H9 (cell line): ENCODE data around the gene MICAL3. TPM values are rescaled to one million over a fixed set of nuclear protein-coding genes. Genes with fewer than 3 reads are reported as not detected.

Experiments
- DNase-seq: peaks from one replicate; pipeline ENCODE4 v3.0.0-alpha.2; 2017
- H2AFZ ChIP-seq: one replicate; pipeline ENCODE4 v1.6.1; 2013; ENCODE audit warnings: mild to moderate bottlenecking, low read length, control low read depth, moderate library complexity
- H2AK5ac ChIP-seq: 2 replicates; pipeline ENCODE4 v1.6.1; 2013; ENCODE audit warnings: low read length, control low read depth, mixed read lengths; ENCODE audit not compliant: insufficient read length
- H2BK120ac ChIP-seq: one replicate; pipeline ENCODE4 v1.6.1; 2013; ENCODE audit warnings: low read depth, mild to moderate bottlenecking, low read length, control low read depth, inconsistent platforms; ENCODE audit not compliant: poor library complexity, severe bottlenecking
- H2BK12ac ChIP-seq: 2 replicates; pipeline ENCODE4 v1.6.1; 2013; ENCODE audit warnings: low read length, control low read depth, mixed read lengths, low read depth; ENCODE audit not compliant: insufficient read length
- H2BK15ac ChIP-seq: 2 replicates; pipeline ENCODE4 v1.6.1; 2013; ENCODE audit warnings: low read depth, low read length, control low read depth
- H2BK20ac ChIP-seq: one replicate; pipeline ENCODE4 v1.6.1; 2013; ENCODE audit warnings: low read depth, mild to moderate bottlenecking, low read length, control low read depth, inconsistent platforms; ENCODE audit not compliant: poor library complexity, severe bottlenecking
- H2BK5ac ChIP-seq: 2 replicates; pipeline ENCODE4 v1.6.1; 2013; ENCODE audit warnings: low read length, control low read depth, mixed read lengths; ENCODE audit not compliant: insufficient read length
- H3K14ac ChIP-seq: 2 replicates; pipeline ENCODE4 v1.6.1; 2013; ENCODE audit warnings: low read length, control low read depth; ENCODE audit not compliant: insufficient read depth
- H3K18ac ChIP-seq: 2 replicates; pipeline ENCODE4 v1.6.1; 2013; ENCODE audit warnings: low read depth, mild to moderate bottlenecking, mixed read lengths, low read length, control low read depth; ENCODE audit not compliant: insufficient read length
- H3K23ac ChIP-seq: 2 replicates; pipeline ENCODE4 v1.6.1; 2013; ENCODE audit warnings: low read length, control low read depth, mixed read lengths, low read depth; ENCODE audit not compliant: insufficient read length
- H3K23me2 ChIP-seq: 2 replicates; pipeline ENCODE4 v1.6.1; 2013; ENCODE audit warnings: low read depth, mild to moderate bottlenecking, mixed read lengths, low read length, control low read depth; ENCODE audit not compliant: insufficient read length, poor library complexity, severe bottlenecking
- H3K27ac ChIP-seq: 2 replicates; pipeline ENCODE4 v1.5.1; 2013; ENCODE audit warnings: low read length, control low read depth, mixed read lengths, low read depth; ENCODE audit not compliant: insufficient read length
- H3K27me3 ChIP-seq: 2 replicates; pipeline ENCODE4 v1.6.1; 2013; ENCODE audit warnings: low read length, control low read depth, inconsistent platforms; ENCODE audit not compliant: insufficient read depth
- H3K4ac ChIP-seq: 2 replicates; pipeline ENCODE4 v1.6.1; 2013; ENCODE audit warnings: low read depth, mild to moderate bottlenecking, control low read depth, inconsistent platforms, low read length, moderate library complexity
- H3K4me1 ChIP-seq: 2 replicates; pipeline ENCODE4 v1.6.1; 2013; ENCODE audit warnings: low read length, control low read depth, inconsistent platforms; ENCODE audit not compliant: insufficient read depth
- H3K4me2 ChIP-seq: 2 replicates; pipeline ENCODE4 v1.6.1; 2013; ENCODE audit warnings: low read length, control low read depth, mixed read lengths; ENCODE audit not compliant: insufficient read length, insufficient read depth
- H3K56ac ChIP-seq: 2 replicates; pipeline ENCODE4 v1.6.1; 2013; ENCODE audit warnings: low read depth, mild to moderate bottlenecking, mixed read lengths, low read length, control low read depth; ENCODE audit not compliant: insufficient read length
- H3K79me1 ChIP-seq: 2 replicates; pipeline ENCODE4 v1.6.1; 2013; ENCODE audit warnings: low read depth, mild to moderate bottlenecking, moderate library complexity, low read length, control low read depth, inconsistent platforms; ENCODE audit not compliant: insufficient read depth, poor library complexity, severe bottlenecking
- H3K79me2 ChIP-seq: 2 replicates; pipeline ENCODE4 v1.6.1; 2013; ENCODE audit warnings: low read length, control low read depth, inconsistent platforms; ENCODE audit not compliant: insufficient read depth
- H3K9ac ChIP-seq: 2 replicates; pipeline ENCODE4 v1.6.1; 2013; ENCODE audit warnings: low read length, control low read depth, mixed read lengths; ENCODE audit not compliant: insufficient read length; ENCODE audit errors: extremely low read depth
- H3K9me3 ChIP-seq: one replicate; pipeline ENCODE4 v1.6.1; 2013; ENCODE audit warnings: low read depth, low read length, inconsistent platforms; ENCODE audit not compliant: control insufficient read depth
- H3T11ph ChIP-seq: one replicate; pipeline ENCODE4 v1.6.1; 2013; ENCODE audit warnings: mild to moderate bottlenecking, low read length, control low read depth, inconsistent platforms
- H4K20me1 ChIP-seq: one replicate; pipeline ENCODE4 v1.6.1; 2013; ENCODE audit not compliant: control insufficient read depth, insufficient read length, insufficient read depth
- H4K5ac ChIP-seq: 2 replicates; pipeline ENCODE4 v1.6.1; 2013; ENCODE audit warnings: low read depth, mild to moderate bottlenecking, mixed read lengths, low read length, control low read depth; ENCODE audit not compliant: insufficient read length
- H4K8ac ChIP-seq: replicated peaks from 2 replicates; pipeline ENCODE4 v1.6.1; 2013; ENCODE audit warnings: low read length, control low read depth, mixed read lengths, low read depth; ENCODE audit not compliant: insufficient read length
- H4K91ac ChIP-seq: 2 replicates; pipeline ENCODE4 v1.6.1; 2013; ENCODE audit warnings: low read depth, mild to moderate bottlenecking, moderate library complexity, mixed read lengths, low read length, control low read depth; ENCODE audit not compliant: insufficient read length
- H3K27ac Mint-ChIP-seq, 3 experiments: 2 replicates in 2 of 3; 3 replicates in 1 of 3; pipeline ENCODE4 v1.8.0; 2020 to 2021; ENCODE audit warnings: mixed read lengths in 3 of 3, mild to moderate bottlenecking in 1 of 3, moderate library complexity in 1 of 3
- H3K27me3 Mint-ChIP-seq: 2 replicates; pipeline ENCODE4 v1.8.0; 2021; ENCODE audit warnings: low read depth, mild to moderate bottlenecking, moderate library complexity, mixed read lengths
- H3K36me3 Mint-ChIP-seq, 3 experiments: 2 replicates in 2 of 3; 3 replicates in 1 of 3; pipeline ENCODE4 v1.8.0; 2020 to 2021; ENCODE audit warnings: low read depth in 3 of 3, mixed read lengths in 3 of 3; ENCODE audit not compliant: insufficient read depth in 1 of 3
- H3K4me1 Mint-ChIP-seq, 2 experiments: 2 replicates each; pipeline ENCODE4 v1.8.0; 2020; ENCODE audit warnings: mixed read lengths in 2 of 2
- H3K4me3 Mint-ChIP-seq, 2 experiments: 2 replicates in 1 of 2; 3 replicates in 1 of 2; pipeline ENCODE4 v1.8.0; 2020 to 2021; ENCODE audit warnings: mild to moderate bottlenecking in 2 of 2, mixed read lengths in 2 of 2, moderate library complexity in 1 of 2
- H3K9me3 Mint-ChIP-seq, 2 experiments: 2 replicates in 1 of 2; 3 replicates in 1 of 2; pipeline ENCODE4 v1.8.0; 2020; ENCODE audit warnings: mild to moderate bottlenecking in 2 of 2, mixed read lengths in 2 of 2, moderate library complexity in 1 of 2
- CTCF ChIP-seq: fragments of 200-600 bp; sonication (generic); conservative IDR thresholded peaks from 3 replicates; pipeline ENCODE4 v1.8.0; 2021; ENCODE audit warnings: antibody characterized with exemption, mild to moderate bottlenecking
- WGBS: extraction: QIAGEN DNeasy Blood & Tissue Kit; methylation state at CpG from one replicate; pipeline ENCODE4 v1.1.7; 2013; ENCODE audit warnings: missing lambda C conversion rate, low lambda C conversion rate, mixed read lengths; ENCODE audit not compliant: insufficient read length; ENCODE audit errors: extremely low coverage; 5-methylcytosine and 5-hydroxymethylcytosine counted together
- total RNA-seq: library from RNA; stranded (reverse); gene quantifications from 2 replicates; pipeline ENCODE4 v1.2.1, GENCODE V29; 2021

MICAL3 gene
- total RNA-seq, 1 experiment from 2014 or later = 50.2 TPM

DNA sequence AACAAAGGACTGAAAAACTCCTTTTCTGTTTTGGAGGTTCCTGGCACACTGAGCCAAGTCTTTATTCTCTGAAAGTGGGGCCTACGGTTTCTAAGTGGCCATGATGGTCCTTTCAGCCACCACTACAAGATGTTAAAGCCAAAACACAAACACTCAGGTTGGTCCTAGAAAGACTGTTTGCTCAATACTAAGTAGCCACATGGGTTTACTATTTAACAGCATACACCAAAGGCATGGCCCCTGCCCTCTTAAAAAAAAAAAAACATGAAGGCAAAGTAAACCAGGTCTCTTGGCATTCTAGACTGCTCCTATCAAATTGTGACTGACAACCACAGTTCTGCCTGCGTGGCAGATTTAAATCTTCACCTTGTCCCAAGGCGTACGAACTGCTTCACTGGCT, 126.5 kb downstream of the MICAL3 start:
- Mint-ChIP-seq H3K36me3 (peaks cover 10 to 61% (median 57%) of the 10 kb centered on the region in 3 experiments; a peak in 6 of 7 replicates), H3K27ac (no peak overlapping the region)
- no CpG with 5 or more reads among the region's 4 CpGs for WGBS

More for the DNA sequence above, 126.5 kb downstream of the MICAL3 start:
- H3K4me1 Mint-ChIP-seq = peaks cover 9 to 14% of the 10 kb centered on the region in 2 experiments
- no peaks in the 10 kb centered on the region for H3K79me1 ChIP-seq
- no peak overlapping the region for H2BK120ac ChIP-seq
- H3K4me3 Mint-ChIP-seq = no peak overlapping the region
- H2BK15ac ChIP-seq = no peak overlapping the region
- no peak overlapping the region for H3K9ac ChIP-seq
- no peak overlapping the region for H2BK20ac ChIP-seq
- H3K18ac ChIP-seq = no peak overlapping the region
- no peak overlapping the region for H3K23ac ChIP-seq
- H4K20me1 ChIP-seq = no peaks in the 10 kb centered on the region
- H3K27me3 ChIP-seq = no peaks in the 10 kb centered on the region
- H4K5ac ChIP-seq = no peak overlapping the region
- no peak overlapping the region for H2BK12ac ChIP-seq
- H3T11ph ChIP-seq = no peak overlapping the region
- no peak overlapping the region for H4K8ac ChIP-seq
- no peak overlapping the region for H4K91ac ChIP-seq
- no peak overlapping the region for H3K14ac ChIP-seq
- H3K4ac ChIP-seq = no peak overlapping the region
- no peak for DNase-seq
- H2AK5ac ChIP-seq = no peak overlapping the region
- no peak overlapping the region for H3K56ac ChIP-seq
- H3K79me2 ChIP-seq = no peaks in the 10 kb centered on the region
- no peaks in the 10 kb centered on the region for H3K23me2 ChIP-seq
- H3K9me3 Mint-ChIP-seq = no peaks in the 10 kb centered on the region
- TF ChIP-seq CTCF = no peak
- no peaks in the 10 kb centered on the region; the same call in 1 of the 2 replicates for H3K27me3 Mint-ChIP-seq
- H3K4me1 ChIP-seq = no peaks in the 10 kb centered on the region
- no peak overlapping the region for H2AFZ ChIP-seq
- no peak overlapping the region for H3K4me2 ChIP-seq
- no peak overlapping the region for H2BK5ac ChIP-seq
- H3K27ac ChIP-seq = no peak overlapping the region
- H3K9me3 ChIP-seq = no peaks in the 10 kb centered on the region
